Stomach (tissue), 19 donors: ENCODE data around the gene ZFP92. TPM values are rescaled to one million over a fixed set of nuclear protein-coding genes. Genes with fewer than 3 reads are reported as not detected.

Experiments
- DNase-seq, 2 donors: peaks; one replicate each; pipeline versions ENCODE4 v3.0.0 to v3.0.0-alpha.2; 2013 to 2019
- H3K27ac ChIP-seq, 5 donors: fragments of 200-600 bp in 4 of 5; sonication (generic) in 4 of 5; one replicate each; pipeline ENCODE4 v1.5.1; 2013 to 2019; ENCODE audit warnings: mild to moderate bottlenecking in 1 of 5, moderate library complexity in 1 of 5
- H3K27me3 ChIP-seq, 3 donors: fragments of 200-600 bp; sonication (generic); one replicate each; pipeline ENCODE4 v1.5.1; 2017 to 2019; ENCODE audit warnings: mixed run types in 1 of 3
- H3K36me3 ChIP-seq, 4 donors: fragments of 200-600 bp; sonication (generic); 1 replicate in 3 of 4; 2 replicates in 1 of 4; pipeline ENCODE4 v1.5.1; 2016 to 2019
- H3K4me1 ChIP-seq, 4 donors: fragments of 200-600 bp; sonication (generic); one replicate each; pipeline ENCODE4 v1.5.1; 2016 to 2019
- H3K4me3 ChIP-seq, 4 donors: fragments of 200-600 bp; sonication (generic) in 3 of 4; one replicate each; pipeline ENCODE4 v1.5.1; 2016 to 2019; ENCODE audit warnings: mild to moderate bottlenecking in 1 of 4
- H3K9me3 ChIP-seq, 4 donors: fragments of 200-600 bp; sonication (generic); one replicate each; pipeline ENCODE4 v1.5.1; 2016 to 2019
- EP300 ChIP-seq: sonication (generic); formaldehyde crosslinking; IDR thresholded peaks from one replicate; pipeline ENCODE4 v1.6.1; 2017; ENCODE audit warnings: antibody characterized with exemption
- POLR2A ChIP-seq, 4 donors: fragments of 450-650 bp; IDR thresholded peaks; one replicate each; pipeline ENCODE4 v1.6.1; 2016; ENCODE audit warnings: antibody characterized with exemption in 4 of 4, control low read depth in 2 of 4, mild to moderate bottlenecking in 1 of 4, moderate library complexity in 1 of 4
- POLR2AphosphoS5 ChIP-seq, 3 donors: sonication (generic); formaldehyde crosslinking; IDR thresholded peaks; one replicate each; pipeline ENCODE4 v1.6.1; 2016; ENCODE audit warnings: antibody characterized with exemption in 3 of 3
- WGBS, 5 donors: extraction: QIAGEN DNeasy Blood & Tissue Kit in 3 of 5; methylation state at CpG; one replicate each; pipeline versions ENCODE4 v1.1.5 to v1.1.7; 2013 to 2018; 5-methylcytosine and 5-hydroxymethylcytosine counted together
- intact Hi-C: fragments of 100-400 bp; cut with DNase I; formaldehyde crosslinking; loops from one replicate; pipeline ENCODE4 v1.15.1; 2023; ENCODE audit warnings: low total_unique reads
- long read RNA-seq, 10 donors: transcript quantifications; one replicate each; lab custom pipeline, GENCODE V29; 2026
- polyA plus RNA-seq, 3 donors: library from polyadenylated mRNA; stranded (reverse); fragments of 200-250 nt; gene quantifications; one replicate each; pipeline ENCODE4 v1.2.3, GENCODE V29; 2013
- total RNA-seq, 5 donors: library from RNA; depleted of rRNA; stranded (reverse); fragments of >200 nt; gene quantifications; one replicate each; pipeline versions ENCODE4 v1.1.0 to v1.2.3, GENCODE V29; 2014 to 2016
- TF ChIP-seq, protein P1 (sequence below), 7 experiments: fragments of 450-650 bp in 4 of 7; fragments of 200-600 bp in 3 of 7; sonication (generic) in 3 of 7; IDR thresholded peaks; one replicate each; pipeline ENCODE4 v1.5.1; 2016 to 2019; ENCODE audit warnings: antibody characterized with exemption in 7 of 7, control low read depth in 2 of 7, mild to moderate bottlenecking in 1 of 7
- donor health status: healthy with polysubstance abuse.
- donor health status: Bipolar disorder and iron deficiency.
- donor health status: healthy.

ZFP92 gene
- under 1 TPM in 2 of 5 donors, not detected in 3; under 0.01 to 0.92 TPM for total RNA-seq
- polyA plus RNA-seq: under 1 TPM; 0.13 to 0.75 (median 0.31) TPM
- long read RNA-seq, donor 1: 0 reads
- long read RNA-seq, donor 2: 0 reads
- long read RNA-seq, donor 3: 0 reads
- long read RNA-seq, donor 4: 0 reads
- long read RNA-seq, donor 5: 0 reads
- long read RNA-seq, donor 6: 0 reads
- long read RNA-seq, donor 7: 0 reads
- long read RNA-seq, donor 8: 0 reads
- long read RNA-seq, donor 9: 0 reads
- long read RNA-seq, donor 10: 0 reads

DNA sequence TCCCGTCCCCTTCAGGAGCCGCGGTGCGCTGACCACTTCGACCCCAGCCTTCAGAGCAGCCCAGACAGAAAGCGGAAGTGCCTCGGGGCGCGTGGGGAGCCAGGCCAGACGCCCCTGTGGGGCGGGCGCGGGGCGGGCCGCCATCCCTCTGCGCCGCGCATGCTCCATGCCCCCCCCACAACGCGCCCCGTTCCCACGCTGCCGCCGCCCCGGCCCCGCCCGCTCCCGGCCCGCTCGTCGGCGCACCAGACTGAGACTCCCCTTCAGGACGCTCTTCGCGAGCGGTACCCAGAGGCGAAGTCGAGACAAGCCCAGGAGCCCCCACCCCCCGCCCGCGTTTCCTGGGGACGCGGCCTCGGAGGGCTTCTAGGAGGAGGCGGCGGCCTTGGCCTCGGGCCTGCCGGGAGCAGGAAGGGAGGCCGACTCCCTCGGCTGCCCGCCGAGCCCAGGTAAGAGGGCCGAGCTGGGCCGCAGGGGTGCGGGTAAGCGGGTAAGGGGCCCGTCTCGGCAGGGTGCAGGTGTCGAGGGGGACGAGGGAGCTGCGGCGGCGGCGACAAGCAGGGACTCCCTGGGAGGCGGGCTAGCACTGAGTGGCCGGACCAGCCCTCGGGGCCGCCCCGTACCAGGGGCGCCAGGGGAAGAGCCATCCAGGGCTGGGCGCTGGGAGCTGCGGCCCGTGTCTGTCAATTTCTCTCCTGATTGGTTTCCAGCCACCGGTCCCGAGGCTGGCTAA, at the start of gene ZFP92:
Gene ZFP92, plus strand, starts transcription at position 218 of the 733 bp plus-strand sequence. CDS start 6,851 bp downstream, outside the sequence.
- Histone ChIP-seq H3K9me3 (no peaks in the 10 kb centered on the region), H3K27me3 (peaks cover 0 to 12% (median 0%) of the 10 kb centered on the region in 3 donors), H3K36me3 (no peaks in the 10 kb centered on the region), H3K4me3 (peak within 1 kb of the TSS; percentile 45 to 59 (median 52)), H3K4me1 (peaks cover 0 to 27% (median 9%) of the 10 kb centered on the region in 4 donors), H3K27ac (peak within 1 kb of the TSS in 2 of 5 donors; percentile 35 to 40)
- TF ChIP-seq POLR2A (IDR thresholded peaks at IDR 0.05) (no peak), EP300 (no peak), POLR2AphosphoS5 (IDR thresholded peaks at IDR 0.05) (no peak)
- TF ChIP-seq, protein P1, sequence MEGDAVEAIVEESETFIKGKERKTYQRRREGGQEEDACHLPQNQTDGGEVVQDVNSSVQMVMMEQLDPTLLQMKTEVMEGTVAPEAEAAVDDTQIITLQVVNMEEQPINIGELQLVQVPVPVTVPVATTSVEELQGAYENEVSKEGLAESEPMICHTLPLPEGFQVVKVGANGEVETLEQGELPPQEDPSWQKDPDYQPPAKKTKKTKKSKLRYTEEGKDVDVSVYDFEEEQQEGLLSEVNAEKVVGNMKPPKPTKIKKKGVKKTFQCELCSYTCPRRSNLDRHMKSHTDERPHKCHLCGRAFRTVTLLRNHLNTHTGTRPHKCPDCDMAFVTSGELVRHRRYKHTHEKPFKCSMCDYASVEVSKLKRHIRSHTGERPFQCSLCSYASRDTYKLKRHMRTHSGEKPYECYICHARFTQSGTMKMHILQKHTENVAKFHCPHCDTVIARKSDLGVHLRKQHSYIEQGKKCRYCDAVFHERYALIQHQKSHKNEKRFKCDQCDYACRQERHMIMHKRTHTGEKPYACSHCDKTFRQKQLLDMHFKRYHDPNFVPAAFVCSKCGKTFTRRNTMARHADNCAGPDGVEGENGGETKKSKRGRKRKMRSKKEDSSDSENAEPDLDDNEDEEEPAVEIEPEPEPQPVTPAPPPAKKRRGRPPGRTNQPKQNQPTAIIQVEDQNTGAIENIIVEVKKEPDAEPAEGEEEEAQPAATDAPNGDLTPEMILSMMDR (IDR thresholded peaks at IDR 0.05): no peak
- DNase-seq: peak; percentile 28 to 57
- intact Hi-C loops: no loop called here
- WGBS, 5 donors: 0 to 52% (median 8%) methylated on average over 7 to 75 of the region's 75 CpGs

- Histone ChIP-seq H3K4me1 (no peaks in the 10 kb centered on the region), H3K4me3 (no peak overlapping the region), H3K9me3 (peaks cover 0 to 29% (median 9%) of the 10 kb centered on the region in 4 donors), H3K36me3 (no peaks in the 10 kb centered on the region), H3K27me3 (no peaks in the 10 kb centered on the region), H3K27ac (no peak overlapping the region)
- WGBS, 5 donors: 14 to 48% (median 37%) methylated on average over 2 of the region's 2 CpGs
- no peak for DNase-seq
- intact Hi-C loops: no loop called here
- no peak for TF ChIP-seq POLR2A (IDR thresholded peaks at IDR 0.05)
- no peak for TF ChIP-seq POLR2AphosphoS5 (IDR thresholded peaks at IDR 0.05)
- TF ChIP-seq, protein P1 (IDR thresholded peaks at IDR 0.05): no peak
- TF ChIP-seq EP300: no peak
These were observed 49.4 kb upstream of the ZFP92 start for GRCh38 chrX:153361781-153362397.

- Histone ChIP-seq H3K9me3 (no peaks in the 10 kb centered on the region), H3K36me3 (no peaks in the 10 kb centered on the region), H3K4me3 (no peak overlapping the region), H3K27ac (no peak overlapping the region), H3K4me1 (no peaks in the 10 kb centered on the region), H3K27me3 (no peaks in the 10 kb centered on the region)
- no peak for TF ChIP-seq EP300
- no peak for TF ChIP-seq POLR2A (IDR thresholded peaks at IDR 0.05)
- no peak for TF ChIP-seq POLR2AphosphoS5 (IDR thresholded peaks at IDR 0.05)
- TF ChIP-seq, protein P1 (IDR thresholded peaks at IDR 0.05): no peak
- WGBS, 5 donors: 73 to 82% (median 76%) methylated on average over 4 of the region's 4 CpGs
- no peak for DNase-seq
- intact Hi-C loops: no loop called here
These were observed 45.6 kb upstream of the ZFP92 start for GRCh38 chrX:153365670-153366069.

- H3K9me3 ChIP-seq: no peaks in the 10 kb centered on the region
- H3K27me3 ChIP-seq: peaks cover 0 to under 1% (median 0%) of the 10 kb centered on the region in 3 donors
- DNase-seq: no peak
- no peaks in the 10 kb centered on the region for H3K4me1 ChIP-seq
- intact Hi-C loops: no loop called here
- H3K27ac ChIP-seq: no peak overlapping the region
- no peak overlapping the region for H3K4me3 ChIP-seq
- 80 to 90% (median 89%) methylated on average over 3 of the region's 3 CpGs for WGBS, 5 donors
- no peak for TF ChIP-seq EP300
- TF ChIP-seq, protein P1 (IDR thresholded peaks at IDR 0.05): no peak
- no peak for TF ChIP-seq POLR2AphosphoS5 (IDR thresholded peaks at IDR 0.05)
- TF ChIP-seq POLR2A (IDR thresholded peaks at IDR 0.05): no peak
- H3K36me3 ChIP-seq: no peaks in the 10 kb centered on the region
These were observed 45.2 kb upstream of the ZFP92 start for GRCh38 chrX:153366119-153366518.
